Non-pigmented ciliary epithelial cell (primary cell): Measurements from ENCODE around the gene RCAN1.
"Not testable (repeated sequence)": the region's sequence is repeated elsewhere in the genome, so short reads cannot be mapped to it uniquely, and the experiment has no call there.

Source experiments
- DNase-seq: peaks from one replicate; pipeline ENCODE4 v3.0.0-alpha.2; 2010; ENCODE audit warnings: low read depth

The RCAN1 gene

DNA sequence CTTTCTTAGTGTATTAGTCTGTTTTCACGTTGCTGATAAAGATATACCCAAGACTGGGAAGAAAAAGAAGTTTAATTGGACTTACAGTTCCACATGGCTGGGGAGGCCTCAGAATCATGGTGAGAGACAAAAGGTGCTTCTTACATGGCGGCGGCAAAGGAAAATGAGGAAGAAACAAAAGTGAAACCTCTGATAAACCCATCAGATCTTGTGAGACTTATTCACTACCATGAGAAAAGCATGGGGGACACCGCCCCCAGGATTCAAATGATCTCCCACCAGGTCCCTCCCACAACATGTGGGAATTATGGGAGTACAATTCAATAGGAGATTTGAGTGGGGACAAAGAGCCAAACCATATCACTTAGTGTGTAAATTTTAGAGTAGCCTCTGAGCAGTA, 46.1 kb downstream of the RCAN1 start:
- DNase-seq = not testable (repeated sequence)

DNA sequence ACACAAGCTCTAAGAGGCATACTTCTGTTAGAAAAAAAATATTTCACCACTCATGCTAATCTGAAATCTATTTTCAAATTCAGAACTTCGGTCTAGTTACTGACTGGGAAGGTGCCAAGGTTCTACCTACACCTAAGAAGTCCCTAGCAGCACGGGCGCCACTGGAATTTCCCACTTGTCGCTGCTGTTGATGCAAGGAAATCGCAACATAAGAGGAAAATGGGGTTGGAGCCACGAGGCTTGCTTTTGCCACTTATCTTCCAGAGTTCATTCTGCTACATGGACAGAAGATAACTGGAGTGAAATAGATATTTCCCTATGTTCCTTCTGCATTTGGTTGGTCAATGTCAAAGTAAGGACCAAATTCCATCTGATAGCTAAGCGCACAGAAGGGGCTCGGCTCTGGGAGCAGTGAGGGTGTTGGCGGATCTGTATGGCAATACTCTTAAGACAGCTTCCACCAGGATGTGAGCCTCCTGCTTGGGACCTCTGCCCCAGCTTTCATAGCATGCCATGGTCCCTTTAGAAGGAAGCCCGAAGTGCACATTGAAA, 47.2 kb downstream of the RCAN1 start:
- no peak for DNase-seq

DNA sequence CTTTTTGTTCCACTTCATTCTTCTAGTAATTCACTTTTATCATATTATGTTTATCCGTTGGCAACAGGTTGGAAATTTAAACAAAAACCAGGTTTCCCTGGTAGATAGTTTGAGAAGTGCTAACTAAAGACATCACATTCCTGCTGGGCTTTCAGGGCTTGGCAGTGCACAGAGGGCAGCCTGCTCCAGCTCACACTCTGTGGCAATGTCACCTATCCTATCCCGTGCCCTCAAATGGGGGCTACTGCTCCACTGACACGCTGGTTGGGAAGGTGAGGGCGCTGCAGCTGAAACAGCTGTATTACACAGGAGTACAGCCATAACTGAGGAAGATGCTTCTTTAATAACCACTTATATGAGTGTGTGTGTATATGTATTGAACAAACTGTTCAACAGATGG, 49.7 kb downstream of the RCAN1 start:
- no peak for DNase-seq

DNA sequence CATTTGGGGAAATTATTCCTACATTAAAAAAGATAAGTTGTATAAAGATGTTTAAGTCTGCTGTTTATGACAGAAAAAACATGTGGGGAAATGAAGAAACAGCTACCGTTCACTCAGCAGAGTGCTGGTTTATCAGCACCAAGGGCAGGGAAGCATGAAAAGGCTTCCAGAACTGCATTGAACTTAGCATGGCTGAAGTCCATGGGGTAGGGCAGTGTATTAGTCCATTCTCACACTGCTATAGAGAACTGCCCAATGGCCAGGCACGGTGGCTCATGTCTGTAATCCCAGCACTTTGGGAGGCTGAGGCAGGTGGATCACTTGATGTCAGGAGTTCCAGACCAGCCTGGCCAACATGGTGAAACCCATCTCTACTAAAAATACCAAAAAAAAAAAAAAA, 51.5 kb downstream of the RCAN1 start:
- DNase-seq = not testable (repeated sequence)

DNA sequence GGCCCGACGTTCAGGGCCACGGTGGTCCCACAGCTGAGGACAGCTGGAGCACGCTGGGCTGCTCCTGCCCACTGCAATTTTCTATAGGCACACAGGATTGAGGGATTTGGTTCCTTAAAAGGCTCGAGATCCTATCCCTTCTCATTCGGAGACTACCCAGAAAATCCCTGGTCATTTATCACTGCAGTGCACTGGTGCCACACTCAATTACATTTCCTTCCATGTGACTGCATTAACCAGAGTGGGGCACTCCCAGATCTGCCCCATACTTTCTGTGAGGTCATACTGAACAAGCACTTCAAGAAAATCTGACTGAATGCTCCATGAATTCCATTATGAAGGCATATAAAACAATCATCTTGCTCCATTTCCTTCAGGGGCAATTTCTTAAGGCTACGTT, 53.1 kb downstream of the RCAN1 start:
- no peak for DNase-seq

DNA sequence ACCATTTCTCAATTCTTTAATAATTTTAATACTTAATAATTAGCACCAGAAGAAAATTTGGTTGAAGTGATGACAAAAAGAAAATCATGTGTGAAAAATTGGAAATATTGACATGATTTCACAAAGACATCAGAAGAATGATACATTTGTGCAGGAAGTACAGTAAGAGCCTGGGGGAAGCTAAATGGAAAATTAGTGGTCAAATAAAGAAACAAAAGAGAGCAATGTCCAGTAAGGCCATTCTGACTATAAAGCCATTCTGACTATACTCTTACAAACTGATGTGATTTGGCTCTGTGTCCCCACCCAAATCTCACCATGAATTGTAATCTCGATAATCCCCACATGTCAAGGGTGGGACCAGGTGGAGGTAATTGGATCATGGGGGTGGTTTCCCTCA, 54.3 kb downstream of the RCAN1 start:
- DNase-seq = no peak

DNA sequence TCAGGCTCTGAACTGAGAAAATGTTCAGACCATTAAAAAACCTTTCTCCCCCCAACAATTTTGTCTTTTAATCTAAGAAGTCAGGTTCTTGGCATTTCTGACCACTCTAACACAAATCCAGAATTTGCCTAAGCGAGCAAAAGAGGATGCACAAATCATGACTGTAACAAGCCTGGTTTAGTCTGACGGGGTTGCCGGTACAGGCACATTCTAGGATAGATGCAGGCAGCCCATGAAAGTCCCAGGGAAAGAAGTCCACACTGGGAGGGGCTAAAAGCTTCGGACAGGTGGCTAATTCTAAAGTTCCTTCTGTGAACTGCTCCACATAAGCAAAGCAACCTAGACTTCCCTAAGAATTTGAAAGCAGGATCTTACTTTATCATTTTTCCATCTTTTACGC, 54.9 kb downstream of the RCAN1 start:
- DNase-seq = no peak

DNA sequence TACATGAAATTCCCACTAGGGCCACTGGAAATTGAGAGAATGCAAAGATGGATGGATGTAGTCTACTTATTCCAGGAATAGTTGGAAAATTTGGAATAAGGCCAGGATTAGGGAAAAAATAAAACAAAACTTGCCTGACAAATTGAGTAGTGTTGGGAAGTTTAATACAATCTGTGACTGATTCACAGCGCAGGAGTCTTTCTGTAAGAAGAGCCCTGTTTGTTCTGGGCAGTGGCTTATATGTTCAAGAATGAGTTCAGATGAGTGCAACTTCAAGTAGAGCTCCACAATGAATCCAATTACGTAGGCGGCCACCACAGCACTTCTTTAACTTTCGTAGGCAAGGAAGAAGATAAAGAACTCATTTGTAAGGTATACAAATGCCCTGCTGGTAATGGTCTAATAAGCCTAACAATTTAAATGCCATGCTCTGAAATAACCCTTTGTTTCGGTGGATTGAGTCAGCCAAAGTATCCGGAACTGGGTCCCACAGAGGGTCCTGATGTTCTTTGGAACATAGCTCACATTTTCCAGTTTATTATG, 55.8 kb downstream of the RCAN1 start:
- DNase-seq = no peak

DNA sequence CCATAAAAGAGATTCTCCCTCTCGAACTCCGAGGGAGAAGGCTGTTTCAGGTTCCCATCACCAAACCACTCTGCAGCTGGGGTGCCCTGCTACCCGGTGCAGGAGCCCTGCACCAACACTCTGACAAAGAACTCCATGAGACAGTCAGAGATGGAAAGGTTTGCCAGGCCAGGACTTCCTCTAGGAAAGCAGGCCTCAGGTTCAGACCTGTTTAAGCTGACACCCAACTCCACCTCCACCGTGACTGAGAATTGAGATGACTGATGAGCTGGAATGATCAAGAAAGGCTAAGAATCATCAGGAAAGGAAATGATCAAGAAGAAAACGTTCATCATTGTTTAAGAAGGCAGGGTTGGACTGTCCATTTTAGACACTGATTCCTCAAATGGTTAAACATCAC, 56.7 kb downstream of the RCAN1 start:
- no peak for DNase-seq

DNA sequence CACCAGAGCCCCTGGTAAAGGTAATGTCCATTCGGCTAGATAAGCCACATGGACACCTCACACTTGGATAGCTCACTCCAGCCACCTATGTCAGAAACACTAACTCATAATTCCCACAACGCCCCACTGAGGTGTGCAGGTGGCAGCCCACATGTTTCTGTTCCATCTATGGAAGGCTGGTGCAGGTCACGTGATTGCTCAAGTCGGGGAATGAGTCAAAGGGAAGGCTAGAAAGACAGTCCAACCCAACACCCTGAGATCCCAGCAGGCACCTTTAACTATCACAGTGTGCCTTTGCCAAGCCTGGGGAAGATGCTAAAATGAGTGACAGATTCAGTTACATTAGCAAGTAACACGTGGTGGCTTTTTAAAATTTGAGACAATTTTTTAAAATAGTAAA, 57.7 kb downstream of the RCAN1 start:
- DNase-seq = no peak

DNA sequence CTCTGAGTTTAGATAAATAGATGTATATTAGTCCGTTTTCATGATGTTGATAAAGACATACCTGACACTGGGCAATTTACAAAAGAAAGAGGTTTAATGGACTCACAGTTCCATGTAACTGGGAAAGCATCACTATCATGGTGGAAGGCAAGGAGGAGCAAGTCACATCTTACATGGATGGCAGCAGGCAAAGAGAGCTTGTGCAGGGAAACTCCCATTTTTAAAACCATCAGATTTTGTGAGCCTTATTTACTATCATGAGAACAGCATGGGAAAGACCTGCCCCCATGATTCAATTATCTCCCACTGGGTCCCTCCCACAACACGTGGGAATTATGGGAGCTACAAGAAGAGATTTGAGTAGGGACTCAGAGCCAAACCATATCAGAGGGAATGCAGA, 60.2 kb downstream of the RCAN1 start:
- not testable (repeated sequence) for DNase-seq

DNA sequence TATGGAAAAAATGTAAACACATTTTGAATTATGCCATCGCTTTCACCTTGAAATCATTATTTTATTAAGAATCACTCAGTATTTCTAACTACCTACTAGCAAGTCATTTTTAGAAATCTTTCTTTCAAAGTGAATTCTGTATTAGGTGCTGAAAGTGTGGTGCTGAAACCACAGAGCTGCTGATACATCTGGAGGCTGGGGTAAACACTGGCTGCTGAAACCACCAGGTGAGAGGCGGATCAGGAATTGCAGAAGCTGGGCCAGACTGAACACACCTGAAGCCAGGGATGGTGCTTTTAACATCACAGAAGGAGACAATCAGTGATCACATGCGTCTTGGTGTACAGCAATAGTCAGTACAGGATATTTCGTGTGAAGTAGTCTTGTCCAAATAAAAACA, 60.7 kb downstream of the RCAN1 start:
- DNase-seq = no peak

DNA sequence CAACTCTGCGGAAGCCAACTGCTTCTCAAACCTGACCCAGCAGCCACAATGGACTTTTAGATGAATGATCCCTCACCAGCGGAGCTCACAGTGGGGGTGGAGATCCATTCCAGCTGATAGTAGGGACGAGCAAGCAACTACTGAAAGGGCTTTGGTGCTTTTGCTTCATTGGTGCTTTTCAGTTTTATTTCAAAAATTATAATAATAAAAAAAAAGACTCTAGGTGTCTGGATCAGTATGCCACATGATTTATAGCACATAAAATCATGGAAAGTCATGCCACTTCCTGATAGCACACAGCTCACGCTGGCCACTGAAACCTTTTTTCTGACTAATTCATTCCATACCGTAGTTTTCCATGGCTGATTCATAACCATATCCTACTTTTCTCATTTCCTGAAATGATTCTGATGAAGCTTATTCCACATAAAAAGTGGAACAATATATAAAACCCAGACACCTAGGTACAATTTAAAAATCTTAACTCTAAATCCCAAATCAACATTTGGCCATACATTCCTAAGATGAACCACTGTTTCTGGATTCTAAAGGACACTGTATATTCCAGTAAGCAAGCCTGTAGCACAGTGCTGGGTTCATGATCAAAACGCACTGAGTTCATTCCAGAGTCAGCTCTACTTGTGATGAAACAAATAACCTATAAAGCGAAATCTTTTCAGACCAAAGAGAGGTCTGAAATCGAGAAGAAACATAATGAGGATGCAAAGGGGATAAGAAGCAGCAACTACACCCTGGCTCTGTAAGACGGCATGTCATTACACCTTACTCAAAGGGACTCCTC, 61.6 kb downstream of the RCAN1 start:
- DNase-seq = no peak

DNA sequence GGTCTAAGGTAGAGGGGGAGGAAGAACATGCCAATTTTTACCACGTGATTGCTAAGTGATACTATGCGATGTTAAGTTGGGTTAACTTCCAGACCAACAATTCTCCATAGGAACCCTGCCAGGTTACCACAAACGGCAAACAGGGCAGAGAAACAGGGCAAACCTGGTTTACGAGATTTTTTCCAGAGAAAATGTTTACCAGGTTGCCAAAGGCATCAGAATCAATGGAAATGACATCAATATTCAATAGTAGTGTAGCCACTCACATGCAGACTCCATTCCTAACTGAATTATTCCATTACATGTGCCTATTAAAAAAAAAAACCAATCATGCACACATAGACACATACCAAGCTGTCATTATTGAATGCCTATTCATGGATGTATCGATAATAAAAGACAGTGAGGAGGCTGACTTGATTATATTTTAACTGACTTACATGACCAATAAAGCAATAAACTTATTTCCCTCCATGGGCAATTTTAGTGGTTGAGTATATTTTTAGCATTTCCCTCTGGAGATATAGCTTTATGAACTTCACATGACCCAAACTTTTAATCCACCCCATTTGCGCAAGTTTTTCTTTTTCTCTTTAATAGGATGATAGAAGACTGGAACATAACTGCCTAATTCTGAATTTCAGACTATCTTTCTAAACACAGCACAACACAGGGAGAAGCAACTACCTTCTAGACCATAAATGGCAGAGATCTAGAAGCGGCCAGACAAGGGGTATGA, 62.4 kb downstream of the RCAN1 start:
- no peak for DNase-seq

DNA sequence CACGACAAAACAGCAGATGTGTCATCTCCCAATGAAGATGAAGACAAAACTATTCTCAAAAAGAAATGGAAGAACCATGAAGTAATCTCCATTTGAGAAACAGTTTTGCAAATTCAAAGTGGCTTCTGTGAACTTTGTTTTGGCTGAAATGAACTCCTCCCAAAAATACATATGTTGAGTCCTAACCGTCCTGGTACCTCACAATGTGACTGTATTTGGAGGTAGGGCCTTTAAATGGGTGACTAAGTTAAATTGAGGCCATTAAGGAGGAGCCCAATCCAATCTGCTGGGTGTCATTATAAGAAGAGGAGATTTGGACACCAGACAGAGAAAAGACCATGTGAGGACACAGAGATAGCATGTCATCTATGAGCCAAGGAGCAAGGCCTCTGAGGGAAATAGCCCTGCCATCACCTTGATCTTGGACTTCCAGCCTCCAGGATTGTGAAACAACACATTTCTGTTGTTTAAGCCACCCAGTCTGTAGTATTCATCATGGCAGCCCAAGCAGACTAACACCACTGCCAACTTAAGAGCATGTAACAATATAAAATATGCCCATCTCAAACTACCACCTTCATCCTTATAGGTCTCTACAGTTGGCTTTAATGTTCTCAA, 64.6 kb downstream of the RCAN1 start:
- no peak for DNase-seq

DNA sequence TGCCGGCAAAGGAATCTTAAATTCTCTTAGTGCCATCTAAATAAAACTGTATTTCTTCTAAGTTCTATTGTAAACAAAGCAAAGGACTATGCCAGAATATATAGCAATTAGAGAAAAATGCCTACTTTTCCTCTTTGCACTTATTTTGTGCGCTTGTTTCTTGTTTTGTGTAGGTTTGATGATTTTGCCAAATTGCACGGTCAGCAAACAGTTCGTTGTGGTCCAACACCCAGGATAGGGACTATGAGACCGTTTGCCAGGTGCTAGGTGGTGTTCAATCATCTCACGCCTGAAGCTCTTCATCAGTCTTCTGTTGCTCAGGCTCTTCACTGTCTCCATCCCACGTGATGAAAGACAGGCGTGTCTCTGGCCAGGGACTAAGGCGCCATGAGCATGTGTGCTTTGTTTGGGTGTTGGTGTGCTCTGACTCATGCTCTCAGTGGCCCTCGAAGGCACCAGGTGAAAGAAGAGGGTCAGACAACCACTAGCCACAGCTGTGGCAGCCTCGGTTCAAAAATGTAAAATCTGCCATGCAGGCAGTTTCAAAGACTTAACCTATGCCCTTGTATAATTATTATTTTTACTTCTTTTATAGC, 66.0 kb downstream of the RCAN1 start:
- no peak for DNase-seq

DNA sequence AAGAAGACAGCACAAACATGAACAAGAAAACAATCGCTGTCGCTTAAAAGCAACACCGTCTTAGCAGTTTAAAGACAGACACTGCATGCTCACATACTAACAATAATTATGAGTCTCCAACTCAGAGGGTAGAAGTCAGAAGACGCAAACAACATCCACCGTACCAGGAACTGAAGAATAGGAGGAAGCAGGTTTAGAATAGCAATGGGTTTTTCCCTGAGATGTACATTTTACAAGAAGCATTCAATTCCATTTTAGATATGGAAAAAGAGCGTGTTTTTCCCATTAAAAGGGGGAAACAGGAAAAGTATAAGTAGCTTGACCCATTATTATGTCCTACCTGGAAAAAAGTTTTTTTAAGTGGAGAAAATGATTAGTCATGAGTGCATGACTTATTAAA, 68.4 kb downstream of the RCAN1 start:
- DNase-seq = no peak

DNA sequence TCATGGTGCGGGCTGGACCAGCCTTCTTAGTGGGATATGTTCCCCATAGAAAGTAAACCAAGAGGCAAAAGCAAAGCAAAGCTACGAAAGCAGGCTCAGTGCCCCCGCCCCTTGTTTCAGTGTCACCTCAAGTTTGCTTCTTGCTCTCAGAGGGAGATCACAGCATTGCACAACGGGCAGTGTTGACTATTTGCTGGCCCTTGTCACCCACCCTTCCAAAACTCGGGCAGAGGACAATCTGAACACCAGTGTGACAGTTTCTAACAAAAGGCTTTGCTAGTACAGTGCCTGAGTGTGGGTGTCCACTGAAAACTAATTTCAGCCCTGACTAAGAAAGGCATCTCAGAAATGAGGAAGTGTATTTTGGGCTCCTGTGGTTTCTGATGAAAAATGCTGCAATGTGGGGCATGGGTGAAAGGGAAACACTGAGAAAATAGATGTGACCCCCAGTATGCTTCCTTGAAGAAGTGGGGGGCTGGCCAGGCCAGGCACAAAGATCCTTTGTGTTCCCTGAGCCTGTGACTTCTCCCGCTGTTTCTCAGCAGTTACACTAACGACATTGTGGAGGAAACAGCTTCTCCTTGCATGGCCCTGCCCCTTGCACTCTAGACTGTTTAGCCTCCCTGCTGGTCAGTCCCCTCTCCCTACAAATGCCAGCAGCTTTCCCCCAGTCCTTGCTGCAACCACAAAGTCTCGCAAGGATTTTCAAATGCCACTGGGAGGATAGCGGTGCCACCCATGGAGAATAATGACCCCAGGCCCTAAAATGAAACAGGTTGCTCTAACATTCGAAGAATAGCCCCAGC, 69.6 kb downstream of the RCAN1 start:
- no peak for DNase-seq

DNA sequence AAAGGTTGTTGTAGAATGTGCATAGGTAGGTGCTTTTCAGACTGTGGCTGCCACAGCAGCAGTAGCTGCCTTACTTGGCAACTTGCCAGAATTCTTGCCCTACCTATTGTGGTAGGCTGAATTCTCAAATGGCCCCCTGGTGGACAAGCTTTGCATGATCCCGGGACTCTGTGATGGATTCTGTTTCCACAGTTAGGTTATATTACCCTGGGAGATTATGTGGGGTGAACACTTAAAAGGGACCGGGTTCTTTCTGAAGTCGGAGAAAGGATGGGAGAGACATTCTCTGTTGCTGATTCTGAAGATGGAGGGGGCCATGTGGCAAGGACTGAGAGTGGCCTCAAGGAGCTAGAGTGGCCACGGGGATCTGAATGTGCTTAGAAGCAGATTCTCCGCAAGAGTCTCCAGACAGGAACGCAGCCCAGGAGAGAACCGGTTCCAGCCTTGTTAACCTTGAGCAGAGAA, 70.8 kb downstream of the RCAN1 start:
- no peak for DNase-seq

DNA sequence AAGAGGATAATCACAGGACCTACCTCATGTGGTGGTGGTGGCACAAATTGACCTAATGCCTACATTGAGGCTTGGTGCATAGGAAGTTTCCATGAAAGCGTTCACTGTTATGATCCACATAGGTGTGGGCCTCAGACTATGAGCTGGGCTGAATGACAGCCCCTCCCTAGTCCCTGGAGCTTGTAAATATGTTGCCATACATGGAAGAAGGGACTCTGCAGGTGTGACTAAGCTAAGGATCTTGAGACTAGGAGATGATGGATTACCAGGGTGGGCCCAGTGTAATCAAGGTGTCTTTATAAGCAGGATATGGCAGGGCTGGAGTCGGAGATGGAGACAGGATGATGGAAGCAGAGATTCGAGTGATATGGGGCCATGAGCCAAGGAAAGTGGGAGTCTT, 71.9 kb downstream of the RCAN1 start:
- no peak for DNase-seq

DNA sequence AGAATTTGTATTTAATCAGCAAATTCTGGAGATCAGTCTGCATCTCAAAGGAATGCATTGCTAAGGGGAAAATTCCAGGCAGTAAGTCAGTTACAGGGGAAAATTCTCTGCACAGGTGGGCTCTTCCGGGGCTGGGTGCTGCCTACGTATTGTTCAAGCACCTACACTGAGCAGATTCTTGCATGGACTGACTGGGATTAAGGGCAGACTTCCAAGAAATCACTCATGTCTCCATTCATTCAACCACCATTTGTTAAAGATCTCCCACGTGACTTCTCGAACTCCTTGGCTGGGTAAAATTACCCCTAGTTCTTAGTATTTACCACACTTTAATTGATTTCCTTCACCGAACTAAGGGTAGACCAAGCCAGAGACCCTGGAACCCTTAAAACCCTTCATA, 74.7 kb downstream of the RCAN1 start:
- DNase-seq = no peak
